ENCODE data around the gene NHERF2.
A peak's percentile ranks its signal among the peaks of the same experiment; 100 is the strongest.

Gene NHERF2

DNA sequence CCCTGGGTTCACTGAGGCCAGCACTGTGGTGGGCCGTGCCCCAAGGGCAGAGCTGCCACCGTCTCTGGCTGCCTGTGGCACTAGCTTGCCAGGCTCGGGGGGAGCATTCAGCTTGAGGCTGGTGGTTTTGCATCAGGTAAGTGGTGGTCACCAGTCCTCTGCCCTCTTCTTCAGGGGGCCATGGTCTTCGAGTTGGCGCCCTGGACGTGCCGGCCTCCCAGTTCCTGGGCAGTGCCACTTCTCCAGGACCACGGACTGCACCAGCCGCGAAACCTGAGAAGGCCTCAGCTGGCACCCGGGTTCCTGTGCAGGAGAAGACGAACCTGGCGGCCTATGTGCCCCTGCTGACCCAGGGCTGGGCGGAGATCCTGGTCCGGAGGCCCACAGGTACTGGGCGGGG is 53.3 kb downstream of the NHERF2 start:
- H3K27ac Mint-ChIP-seq, result no peak overlapping the region
- no peak overlapping the region for H3K4me3 Mint-ChIP-seq
- no peaks in the 10 kb centered on the region for H3K9me3 Mint-ChIP-seq
- H3K27me3 Mint-ChIP-seq (ENCODE audit: low read depth), result no peaks in the 10 kb centered on the region
- H3K4me1 Mint-ChIP-seq, result peaks cover 11% of the 10 kb centered on the region
- H3K36me3 Mint-ChIP-seq (ENCODE audit: low read depth), result peaks cover 26% of the 10 kb centered on the region
- TF ChIP-seq, protein P1, sequence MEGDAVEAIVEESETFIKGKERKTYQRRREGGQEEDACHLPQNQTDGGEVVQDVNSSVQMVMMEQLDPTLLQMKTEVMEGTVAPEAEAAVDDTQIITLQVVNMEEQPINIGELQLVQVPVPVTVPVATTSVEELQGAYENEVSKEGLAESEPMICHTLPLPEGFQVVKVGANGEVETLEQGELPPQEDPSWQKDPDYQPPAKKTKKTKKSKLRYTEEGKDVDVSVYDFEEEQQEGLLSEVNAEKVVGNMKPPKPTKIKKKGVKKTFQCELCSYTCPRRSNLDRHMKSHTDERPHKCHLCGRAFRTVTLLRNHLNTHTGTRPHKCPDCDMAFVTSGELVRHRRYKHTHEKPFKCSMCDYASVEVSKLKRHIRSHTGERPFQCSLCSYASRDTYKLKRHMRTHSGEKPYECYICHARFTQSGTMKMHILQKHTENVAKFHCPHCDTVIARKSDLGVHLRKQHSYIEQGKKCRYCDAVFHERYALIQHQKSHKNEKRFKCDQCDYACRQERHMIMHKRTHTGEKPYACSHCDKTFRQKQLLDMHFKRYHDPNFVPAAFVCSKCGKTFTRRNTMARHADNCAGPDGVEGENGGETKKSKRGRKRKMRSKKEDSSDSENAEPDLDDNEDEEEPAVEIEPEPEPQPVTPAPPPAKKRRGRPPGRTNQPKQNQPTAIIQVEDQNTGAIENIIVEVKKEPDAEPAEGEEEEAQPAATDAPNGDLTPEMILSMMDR (IDR thresholded peaks at IDR 0.05; ENCODE audit: unreplicated experiment in 3 of 3), result no peak

DNA sequence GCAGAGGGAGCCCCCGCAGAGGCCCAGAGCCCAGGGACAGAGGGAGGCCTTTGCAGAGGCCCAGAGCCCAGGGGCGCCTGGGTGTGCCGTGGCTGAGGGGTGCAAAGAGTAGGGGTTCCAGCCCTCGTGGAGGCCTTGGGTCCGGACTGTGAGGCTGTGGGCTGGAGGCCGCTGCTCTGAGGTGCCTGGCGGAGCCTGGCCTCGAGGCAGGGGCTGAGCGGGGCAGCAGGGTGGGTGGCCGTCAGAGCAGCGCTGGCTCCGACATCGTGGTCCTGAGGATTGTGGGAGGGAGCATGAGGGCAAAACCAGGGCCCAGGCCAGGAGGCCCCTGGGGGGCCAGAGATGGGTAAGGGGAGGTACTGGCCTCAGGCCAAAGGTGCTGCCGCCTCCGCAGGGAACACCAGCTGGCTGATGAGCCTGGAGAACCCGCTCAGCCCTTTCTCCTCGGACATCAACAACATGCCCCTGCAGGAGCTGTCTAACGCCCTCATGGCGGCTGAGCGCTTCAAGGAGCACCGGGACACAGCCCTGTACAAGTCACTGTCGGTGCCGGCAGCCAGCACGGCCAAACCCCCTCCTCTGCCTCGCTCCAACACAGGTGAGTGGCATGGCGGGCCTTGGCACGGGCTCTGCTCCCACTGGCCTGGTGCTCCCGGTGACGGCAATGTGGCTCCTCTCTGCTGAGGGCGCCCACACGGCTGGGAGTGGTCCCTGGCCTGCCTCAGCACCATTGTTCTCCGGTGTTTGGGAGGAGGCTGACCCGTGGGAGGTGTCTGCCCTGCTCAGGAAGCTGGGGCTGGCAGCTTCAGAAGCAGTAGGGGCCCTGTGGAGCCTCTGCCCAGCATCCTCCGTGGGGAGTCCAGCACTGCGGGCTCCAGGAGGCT is 54.7 kb downstream of the NHERF2 start:
- Mint-ChIP-seq H3K4me1 (peaks cover 11% of the 10 kb centered on the region), H3K36me3 (ENCODE audit: low read depth) (peaks cover 21% of the 10 kb centered on the region), H3K27me3 (ENCODE audit: low read depth) (no peaks in the 10 kb centered on the region), H3K27ac (peak overlapping the region; percentile 97 to 98 (median 98)), H3K9me3 (no peaks in the 10 kb centered on the region), H3K4me3 (no peak overlapping the region)
- TF ChIP-seq, protein P1 (IDR thresholded peaks at IDR 0.05; ENCODE audit: unreplicated experiment in 3 of 3), result no peak

DNA sequence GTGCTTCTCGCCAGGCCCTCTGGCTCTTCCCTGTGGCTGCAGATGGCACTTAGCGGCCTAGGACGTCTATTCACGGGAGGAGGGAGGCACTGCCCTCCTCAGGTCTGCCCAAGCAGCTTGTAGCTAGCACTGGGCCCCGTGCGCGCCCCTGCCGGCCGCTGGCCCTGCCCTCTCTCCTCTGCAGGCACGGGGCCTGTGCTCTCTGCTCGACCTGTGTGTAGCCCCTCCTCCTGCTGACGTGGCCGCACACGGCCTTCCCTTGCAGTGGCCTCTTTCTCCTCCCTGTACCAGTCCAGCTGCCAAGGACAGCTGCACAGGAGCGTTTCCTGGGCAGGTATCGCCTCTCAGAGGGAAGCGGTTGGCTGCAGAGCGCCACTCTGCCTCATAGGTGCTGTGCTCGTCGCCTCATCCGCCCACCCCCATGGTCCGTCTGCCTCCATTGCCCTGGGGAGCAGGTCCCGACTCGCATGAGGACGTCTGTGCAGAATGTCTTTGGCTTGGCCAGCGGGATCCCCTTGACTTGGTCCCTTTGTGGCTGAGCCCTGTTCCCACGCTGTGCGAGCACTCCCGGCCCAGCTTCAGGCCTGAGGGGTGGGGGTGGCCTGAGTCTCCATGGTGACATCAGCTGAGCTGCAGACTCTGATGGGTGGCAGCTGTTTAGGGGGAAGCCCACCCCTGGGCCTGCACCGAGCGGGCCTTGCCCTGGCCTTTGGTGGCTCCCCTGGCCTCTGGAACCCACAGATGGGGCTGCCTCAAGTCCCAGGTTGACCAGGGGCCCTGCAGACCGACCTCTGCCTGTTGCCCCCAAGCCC is 55.7 kb downstream of the NHERF2 start:
- peaks cover 11% of the 10 kb centered on the region for H3K4me1 Mint-ChIP-seq
- TF ChIP-seq, protein P1 (IDR thresholded peaks at IDR 0.05; ENCODE audit: unreplicated experiment in 3 of 3), result peak in 2 of 3 experiments; percentile 26 to 38
- peak overlapping the region; percentile 10 to 50 (median 38) for H3K4me3 Mint-ChIP-seq
- H3K36me3 Mint-ChIP-seq (ENCODE audit: low read depth), result peaks cover 16% of the 10 kb centered on the region
- H3K9me3 Mint-ChIP-seq, result no peaks in the 10 kb centered on the region
- peak overlapping the region; percentile 97 to 98 (median 98) for H3K27ac Mint-ChIP-seq
- no peaks in the 10 kb centered on the region for H3K27me3 Mint-ChIP-seq (ENCODE audit: low read depth)

DNA sequence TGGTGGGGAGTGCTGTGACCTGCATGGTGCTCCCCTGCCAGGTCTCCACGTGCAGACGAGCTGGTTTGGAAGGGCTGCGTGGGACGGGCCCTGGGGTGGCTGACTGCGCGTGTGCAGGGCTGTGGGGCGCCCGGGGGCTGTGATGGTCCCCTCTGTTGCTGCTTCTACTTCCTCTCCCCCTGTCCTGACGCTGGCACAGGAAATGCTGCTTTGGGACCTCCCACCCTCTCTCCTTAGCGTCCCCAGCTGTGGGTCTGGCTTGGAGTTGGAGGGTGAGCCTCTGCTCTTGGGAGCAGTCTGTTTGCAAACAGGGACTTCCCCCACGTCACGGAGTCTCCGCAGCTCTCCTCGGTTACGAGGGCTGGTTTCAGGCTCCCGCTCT is 56.3 kb downstream of the NHERF2 start:
- Mint-ChIP-seq H3K9me3 (no peaks in the 10 kb centered on the region), H3K27me3 (ENCODE audit: low read depth) (no peaks in the 10 kb centered on the region), H3K4me1 (peaks cover 11% of the 10 kb centered on the region), H3K4me3 (peak overlapping the region; percentile 44 to 68 (median 50)), H3K36me3 (ENCODE audit: low read depth) (peaks cover 14% of the 10 kb centered on the region), H3K27ac (peak overlapping the region; percentile 97 to 98 (median 97))
- TF ChIP-seq, protein P1 (IDR thresholded peaks at IDR 0.05; ENCODE audit: unreplicated experiment in 3 of 3), result no peak

DNA sequence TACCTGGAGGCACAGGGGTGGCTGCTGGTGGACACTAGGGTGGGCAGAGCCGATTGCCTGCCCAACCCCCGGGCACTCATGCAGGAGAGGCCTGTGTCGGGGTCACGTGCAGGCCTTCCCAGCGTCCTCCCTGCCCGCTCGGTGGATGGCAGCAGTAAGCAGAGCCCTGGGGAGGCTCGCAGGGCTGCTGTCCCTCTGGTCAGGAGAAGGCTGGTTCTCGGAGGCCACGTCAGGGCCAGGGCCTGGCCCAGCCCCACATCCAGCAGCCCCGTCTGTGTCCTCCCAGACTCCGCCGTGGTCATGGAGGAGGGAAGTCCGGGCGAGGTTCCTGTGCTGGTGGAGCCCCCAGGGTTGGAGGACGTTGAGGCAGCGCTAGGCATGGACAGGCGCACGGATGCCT is 56.7 kb downstream of the NHERF2 start:
- Mint-ChIP-seq H3K27ac (peak overlapping the region; percentile 97 to 98 (median 97)), H3K4me1 (peaks cover 11% of the 10 kb centered on the region), H3K36me3 (ENCODE audit: low read depth) (peaks cover 14% of the 10 kb centered on the region), H3K27me3 (ENCODE audit: low read depth) (no peaks in the 10 kb centered on the region), H3K4me3 (peak overlapping the region in 2 of 3 experiments; percentile 44 to 68), H3K9me3 (no peaks in the 10 kb centered on the region)
- TF ChIP-seq, protein P1 (IDR thresholded peaks at IDR 0.05; ENCODE audit: unreplicated experiment in 3 of 3), result no peak
